SK-N-SH (cell line): Measurements from ENCODE around the gene SPSB1.

ENCODE experiments used
- CTCF ChIP-seq: fragments of 200-600 bp; sonication (generic); IDR thresholded peaks from 2 replicates; pipeline ENCODE4 v1.6.1; 2017; ENCODE audit warnings: antibody characterized with exemption, mild to moderate bottlenecking, moderate library complexity
- ELF1 ChIP-seq: IDR thresholded peaks from 2 replicates; pipeline ENCODE4 v1.4.0; 2012
- FOSL2 ChIP-seq: IDR thresholded peaks from 2 replicates; pipeline ENCODE4 v1.4.0; 2012; ENCODE audit warnings: low read depth, mild to moderate bottlenecking, moderate library complexity, borderline replicate concordance
- FOXJ3 ChIP-seq: sonication (generic); formaldehyde crosslinking; IDR thresholded peaks from 2 replicates; pipeline ENCODE4 v1.5.1; 2020; ENCODE audit warnings: mild to moderate bottlenecking, missing genetic modification reagents
- IRF3 ChIP-seq: fragments of 150-350 bp; IDR thresholded peaks from 2 replicates; pipeline ENCODE4 v1.6.1; 2016; ENCODE audit warnings: mild to moderate bottlenecking, low read depth, low read length
- JUND ChIP-seq: IDR thresholded peaks from 2 replicates; pipeline ENCODE4 v1.4.0; 2012
- POLR2AphosphoS5 ChIP-seq: IDR thresholded peaks from 2 replicates; pipeline ENCODE4 v1.6.1; 2012; ENCODE audit warnings: low read depth, low read length
- RFX5 ChIP-seq: IDR thresholded peaks from 2 replicates; pipeline ENCODE4 v1.6.1; 2012; ENCODE audit warnings: mild to moderate bottlenecking, improper control_type of control experiment, low read length
- TAF1 ChIP-seq: IDR thresholded peaks from 2 replicates; pipeline ENCODE4 v1.6.1; 2012; ENCODE audit warnings: low read depth, mild to moderate bottlenecking, low read length, moderate library complexity, borderline replicate concordance

GRCh38 chr1:9321480-9321849 is 28.8 kb downstream of the SPSB1 start:
- TF ChIP-seq FOSL2 (no peak), POLR2AphosphoS5 (no peak), IRF3 (no peak), TAF1 (no peak), CTCF (no peak), FOXJ3 (CRISPR knock-in tag) (no peak), ELF1 (no peak), JUND (no peak), RFX5 (no peak)
